RWPE1 (cell line): ENCODE data around the gene SLC22A24.
"Not testable (repeated sequence)": the region's sequence is repeated elsewhere in the genome, so short reads cannot be mapped to it uniquely, and the experiment has no call there.

ENCODE experiments used
- CTCF ChIA-PET: fragments of 350-600 bp; sonication (Branson Sonifier 250); formaldehyde crosslinking; extraction: SDS; loops from one replicate; lab custom pipeline; 2021; lab: Yijun Ruan, JAX
- POLR2A ChIA-PET: fragments of 400-600 bp; formaldehyde crosslinking; extraction: SDS; loops from one replicate; lab custom pipeline; 2020; ENCODE audit warnings: antibody characterized with exemption; ENCODE audit not compliant: low non-redundant PET; lab: Yijun Ruan, JAX
- DNase-seq: peaks from one replicate; pipeline ENCODE4 v3.0.0; 2012; ENCODE audit warnings: low spot score
- H3K27ac ChIP-seq: fragments of 450-650 bp; 2 replicates; pipeline ENCODE4 v1.5.1; 2017
- CTCF ChIP-seq: fragments of 450-650 bp; conservative IDR thresholded peaks from 2 replicates; pipeline ENCODE4 v1.5.1; 2017; ENCODE audit warnings: low read depth, mild to moderate bottlenecking

Gene SLC22A24

GRCh38 chr11:63146581-63146980 is 2.6 kb upstream of the SLC22A24 start:
- CTCF ChIA-PET, result no interaction called here
- no peak overlapping the region for H3K27ac ChIP-seq
- POLR2A ChIA-PET, result no interaction called here
- TF ChIP-seq CTCF, result no peak
- DNase-seq, result no peak

- H3K27ac ChIP-seq, result no peak overlapping the region
- TF ChIP-seq CTCF, result no peak
- ChIA-PET POLR2A (no interaction called here), CTCF (interaction anchor here (0.6 kb wide), 1 partner anchor 50 kb away, joined by 3 read pairs; no protein-coding TSS in a partner anchor)
- DNase-seq, result no peak
These were observed 1.6 kb downstream of the SLC22A24 start for GRCh38 chr11:63142459-63142858.

GRCh38 chr11:63132985-63133775 is 10.8 kb downstream of the SLC22A24 start:
- TF ChIP-seq CTCF, result no peak
- DNase-seq, result no peak
- POLR2A ChIA-PET, result no interaction called here
- H3K27ac ChIP-seq, result no peak overlapping the region
- CTCF ChIA-PET, result no interaction called here

GRCh38 chr11:63099555-63099954 is 44.5 kb downstream of the SLC22A24 start:
- ChIA-PET CTCF (no interaction called here), POLR2A (no interaction called here)
- H3K27ac ChIP-seq, result no peak overlapping the region
- no peak for DNase-seq
- TF ChIP-seq CTCF, result no peak

GRCh38 chr11:63080682-63081081 is 63.3 kb downstream of the SLC22A24 start:
- H3K27ac ChIP-seq, result no peak overlapping the region
- CTCF ChIA-PET, result no interaction called here
- POLR2A ChIA-PET, result no interaction called here
- DNase-seq, result no peak
- no peak for TF ChIP-seq CTCF

GRCh38 chr11:63046203-63046602 is 97.8 kb downstream of the SLC22A24 start:
- CTCF ChIA-PET, result interaction anchor here (1.3 kb wide), 1 partner anchor 11 kb away, joined by 3 read pairs; no protein-coding TSS in a partner anchor
- POLR2A ChIA-PET, result not testable (repeated sequence)

GRCh38 chr11:63042596-63042995 is 101.4 kb downstream of the SLC22A24 start:
- no peak for TF ChIP-seq CTCF
- H3K27ac ChIP-seq, result no peak overlapping the region
- ChIA-PET CTCF (no interaction called here), POLR2A (no interaction called here)
- DNase-seq, result no peak

More at GRCh38 chr11:63046203-63046602, 97.8 kb downstream of the SLC22A24 start:
- H3K27ac ChIP-seq, DNase-seq: not testable (repeated sequence)
